Central memory CD8-positive, alpha-beta T cell (primary cell): Measurements from ENCODE around the gene ACSM3.
"Not testable (repeated sequence)": the region's sequence is repeated elsewhere in the genome, so short reads cannot be mapped to it uniquely, and the experiment has no call there.

Experiments used
- ATAC-seq: fragments of 150-1000 bp; cut with Tn5 transposase; replicated peaks from 2 replicates; pipeline ENCODE4 v1.10.0; 2022; ENCODE audit warnings: mild to moderate bottlenecking, moderate FRiP score, moderate number of reproducible peaks; ENCODE audit not compliant: poor library complexity, severe bottlenecking; ENCODE audit errors: extremely low read depth
- DNase-seq, 2 donors: peaks; one replicate each; pipeline ENCODE4 v3.0.0; 2021; ENCODE audit warnings: low spot score in 2 of 2
- H3K27ac Mint-ChIP-seq: one replicate; pipeline ENCODE4 v1.8.0; 2022; ENCODE audit warnings: low read depth, mild to moderate bottlenecking, moderate library complexity, mixed read lengths
- H3K27me3 Mint-ChIP-seq: one replicate; pipeline ENCODE4 v1.8.0; 2022; ENCODE audit warnings: mixed read lengths
- H3K36me3 Mint-ChIP-seq: one replicate; pipeline ENCODE4 v1.8.0; 2022; ENCODE audit warnings: mild to moderate bottlenecking, moderate library complexity, mixed read lengths; ENCODE audit not compliant: insufficient read depth
- H3K4me1 Mint-ChIP-seq: one replicate; pipeline ENCODE4 v1.8.0; 2022; ENCODE audit warnings: mixed read lengths
- H3K4me3 Mint-ChIP-seq: one replicate; pipeline ENCODE4 v1.8.0; 2022; ENCODE audit warnings: mild to moderate bottlenecking, moderate library complexity, mixed read lengths
- H3K9me3 Mint-ChIP-seq: one replicate; pipeline ENCODE4 v1.8.0; 2022; ENCODE audit warnings: mixed read lengths

ACSM3 gene

GRCh38 chr16:20741554-20742285, 22.1 kb upstream of the ACSM3 start, which contains the start of gene THUMPD1:
Gene THUMPD1, minus strand, starts transcription at chr16:20741818. Its CDS starts 79 bp downstream, at chr16:20741739.
- H3K9me3 Mint-ChIP-seq = no peaks in the 10 kb centered on the region
- H3K27me3 Mint-ChIP-seq = no peaks in the 10 kb centered on the region
- H3K27ac Mint-ChIP-seq = peak within 1 kb of the TSS; percentile 93
- peaks cover 25% of the 10 kb centered on the region for H3K36me3 Mint-ChIP-seq
- H3K4me3 Mint-ChIP-seq = peak within 1 kb of the TSS; percentile 92
- H3K4me1 Mint-ChIP-seq = peaks cover 16% of the 10 kb centered on the region
- peak; percentile 96 for ATAC-seq
- peak; percentile 94 to 95 for DNase-seq

GRCh38 chr16:20743591-20743990, 20.2 kb upstream of the ACSM3 start:
- DNase-seq = no peak
- H3K4me3 Mint-ChIP-seq = no peak overlapping the region
- H3K9me3 Mint-ChIP-seq = peaks cover 9% of the 10 kb centered on the region
- H3K27ac Mint-ChIP-seq = no peak overlapping the region
- peaks cover 14% of the 10 kb centered on the region for H3K4me1 Mint-ChIP-seq
- H3K36me3 Mint-ChIP-seq = peaks cover 10% of the 10 kb centered on the region
- ATAC-seq = no peak
- no peaks in the 10 kb centered on the region for H3K27me3 Mint-ChIP-seq

GRCh38 chr16:20744922-20745440, 18.8 kb upstream of the ACSM3 start:
- DNase-seq (no peak), ATAC-seq (no peak)
- Mint-ChIP-seq H3K4me3 (no peak overlapping the region), H3K27ac (no peak overlapping the region), H3K9me3 (peaks cover 9% of the 10 kb centered on the region), H3K36me3 (peaks cover 6% of the 10 kb centered on the region), H3K4me1 (peaks cover 9% of the 10 kb centered on the region), H3K27me3 (peaks cover 9% of the 10 kb centered on the region)

- H3K4me3 Mint-ChIP-seq = no peak overlapping the region
- no peaks in the 10 kb centered on the region for H3K4me1 Mint-ChIP-seq
- DNase-seq = no peak
- no peak for ATAC-seq
- peaks cover 9% of the 10 kb centered on the region for H3K27me3 Mint-ChIP-seq
- no peak overlapping the region for H3K27ac Mint-ChIP-seq
- H3K36me3 Mint-ChIP-seq = peaks cover 3% of the 10 kb centered on the region
- peaks cover 9% of the 10 kb centered on the region for H3K9me3 Mint-ChIP-seq
These were observed 17.4 kb upstream of the ACSM3 start for GRCh38 chr16:20746461-20746860.

GRCh38 chr16:20747030-20747816, 16.6 kb upstream of the ACSM3 start:
- Mint-ChIP-seq H3K4me3 (no peak overlapping the region), H3K4me1 (no peaks in the 10 kb centered on the region), H3K9me3 (peaks cover 9% of the 10 kb centered on the region), H3K27ac (no peak overlapping the region), H3K27me3 (peaks cover 10% of the 10 kb centered on the region), H3K36me3 (no peaks in the 10 kb centered on the region)
- no peak for ATAC-seq
- no peak for DNase-seq

- Mint-ChIP-seq H3K36me3 (no peaks in the 10 kb centered on the region), H3K4me3 (no peak overlapping the region), H3K27ac (no peak overlapping the region), H3K9me3 (peaks cover 9% of the 10 kb centered on the region), H3K4me1 (no peaks in the 10 kb centered on the region), H3K27me3 (peaks cover 32% of the 10 kb centered on the region)
- DNase-seq (no peak), ATAC-seq (no peak)
These were observed 14.3 kb upstream of the ACSM3 start for GRCh38 chr16:20749474-20749873.

- Mint-ChIP-seq H3K36me3 (no peaks in the 10 kb centered on the region), H3K27ac (no peak overlapping the region), H3K9me3 (peaks cover 9% of the 10 kb centered on the region), H3K4me1 (no peaks in the 10 kb centered on the region), H3K27me3 (peaks cover 32% of the 10 kb centered on the region), H3K4me3 (no peak overlapping the region)
- DNase-seq = no peak
- ATAC-seq = no peak
These were observed 13.3 kb upstream of the ACSM3 start for GRCh38 chr16:20750558-20750957.

GRCh38 chr16:20753727-20754126, 10.1 kb upstream of the ACSM3 start:
- H3K27me3 Mint-ChIP-seq = peaks cover 32% of the 10 kb centered on the region
- no peak overlapping the region for H3K27ac Mint-ChIP-seq
- no peak for ATAC-seq
- no peak for DNase-seq
- H3K36me3 Mint-ChIP-seq = no peaks in the 10 kb centered on the region
- no peaks in the 10 kb centered on the region for H3K9me3 Mint-ChIP-seq
- no peaks in the 10 kb centered on the region for H3K4me1 Mint-ChIP-seq
- no peak overlapping the region for H3K4me3 Mint-ChIP-seq

GRCh38 chr16:20755238-20755637, 8.6 kb upstream of the ACSM3 start:
- no peak overlapping the region for H3K27ac Mint-ChIP-seq
- H3K27me3 Mint-ChIP-seq = peaks cover 23% of the 10 kb centered on the region
- H3K9me3 Mint-ChIP-seq = no peaks in the 10 kb centered on the region
- H3K4me1 Mint-ChIP-seq = no peaks in the 10 kb centered on the region
- H3K36me3 Mint-ChIP-seq = no peaks in the 10 kb centered on the region
- DNase-seq (no peak), ATAC-seq (no peak)
- no peak overlapping the region for H3K4me3 Mint-ChIP-seq

- H3K27ac Mint-ChIP-seq, ATAC-seq, DNase-seq, H3K36me3 Mint-ChIP-seq, H3K4me3 Mint-ChIP-seq, H3K9me3 Mint-ChIP-seq, H3K4me1 Mint-ChIP-seq: not testable (repeated sequence)
- peaks cover 23% of the 10 kb centered on the region for H3K27me3 Mint-ChIP-seq
These were observed 8.0 kb upstream of the ACSM3 start for GRCh38 chr16:20755799-20756198.

GRCh38 chr16:20760346-20760745, 3.5 kb upstream of the ACSM3 start:
- Mint-ChIP-seq H3K9me3 (no peaks in the 10 kb centered on the region), H3K27me3 (no peaks in the 10 kb centered on the region), H3K36me3 (no peaks in the 10 kb centered on the region), H3K27ac (no peak overlapping the region), H3K4me1 (peaks cover 22% of the 10 kb centered on the region), H3K4me3 (no peak overlapping the region)
- DNase-seq (no peak), ATAC-seq (no peak)

- Mint-ChIP-seq H3K4me1 (peaks cover 22% of the 10 kb centered on the region), H3K27me3 (no peaks in the 10 kb centered on the region), H3K36me3 (no peaks in the 10 kb centered on the region), H3K4me3 (no peak overlapping the region), H3K9me3 (no peaks in the 10 kb centered on the region), H3K27ac (no peak overlapping the region)
- ATAC-seq (no peak), DNase-seq (no peak)
These were observed 2.6 kb upstream of the ACSM3 start for GRCh38 chr16:20761175-20761574.
